HL-60 (cell line): ENCODE measurements around the gene PTPRM.

Experiments used
- CTCF ChIP-seq: IDR thresholded peaks from one replicate; pipeline ENCODE4 v1.5.1; 2011; ENCODE audit warnings: low read length, control low read depth, inconsistent platforms; ENCODE audit not compliant: insufficient read depth
- POLR2AphosphoS5 ChIP-seq: IDR thresholded peaks from 2 replicates; pipeline ENCODE4 v1.6.1; 2012; ENCODE audit warnings: low read depth
- SPI1 ChIP-seq: IDR thresholded peaks from 2 replicates; pipeline ENCODE4 v1.6.1; 2012; ENCODE audit warnings: low read depth, mild to moderate bottlenecking, borderline replicate concordance
- TF ChIP-seq, protein P1 (sequence below): IDR thresholded peaks from 2 replicates; pipeline ENCODE4 v1.6.1; 2012; ENCODE audit warnings: low read depth; ENCODE audit not compliant: insufficient replicate concordance

DNA sequence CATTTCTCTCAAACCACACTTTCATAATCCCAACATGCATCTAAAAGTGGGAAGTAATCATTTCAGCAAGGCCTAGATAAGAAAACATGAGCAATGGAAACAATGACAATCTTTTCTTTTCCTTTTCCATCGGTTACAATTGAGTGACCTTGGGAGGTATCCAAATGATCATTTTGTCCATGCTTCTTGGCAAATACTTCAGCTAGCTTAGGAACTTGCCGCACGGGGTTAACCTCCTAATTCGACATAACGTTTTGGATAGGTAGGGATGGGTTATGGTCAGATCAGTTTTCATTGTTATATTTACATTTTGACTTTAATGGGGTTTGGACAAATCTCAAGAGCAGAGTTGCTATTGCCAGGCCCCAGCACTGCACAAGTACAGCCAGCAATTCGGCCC is 4.6 kb upstream of the PTPRM start:
- TF ChIP-seq CTCF (no peak), POLR2AphosphoS5 (no peak), SPI1 (no peak)
- TF ChIP-seq, protein P1, sequence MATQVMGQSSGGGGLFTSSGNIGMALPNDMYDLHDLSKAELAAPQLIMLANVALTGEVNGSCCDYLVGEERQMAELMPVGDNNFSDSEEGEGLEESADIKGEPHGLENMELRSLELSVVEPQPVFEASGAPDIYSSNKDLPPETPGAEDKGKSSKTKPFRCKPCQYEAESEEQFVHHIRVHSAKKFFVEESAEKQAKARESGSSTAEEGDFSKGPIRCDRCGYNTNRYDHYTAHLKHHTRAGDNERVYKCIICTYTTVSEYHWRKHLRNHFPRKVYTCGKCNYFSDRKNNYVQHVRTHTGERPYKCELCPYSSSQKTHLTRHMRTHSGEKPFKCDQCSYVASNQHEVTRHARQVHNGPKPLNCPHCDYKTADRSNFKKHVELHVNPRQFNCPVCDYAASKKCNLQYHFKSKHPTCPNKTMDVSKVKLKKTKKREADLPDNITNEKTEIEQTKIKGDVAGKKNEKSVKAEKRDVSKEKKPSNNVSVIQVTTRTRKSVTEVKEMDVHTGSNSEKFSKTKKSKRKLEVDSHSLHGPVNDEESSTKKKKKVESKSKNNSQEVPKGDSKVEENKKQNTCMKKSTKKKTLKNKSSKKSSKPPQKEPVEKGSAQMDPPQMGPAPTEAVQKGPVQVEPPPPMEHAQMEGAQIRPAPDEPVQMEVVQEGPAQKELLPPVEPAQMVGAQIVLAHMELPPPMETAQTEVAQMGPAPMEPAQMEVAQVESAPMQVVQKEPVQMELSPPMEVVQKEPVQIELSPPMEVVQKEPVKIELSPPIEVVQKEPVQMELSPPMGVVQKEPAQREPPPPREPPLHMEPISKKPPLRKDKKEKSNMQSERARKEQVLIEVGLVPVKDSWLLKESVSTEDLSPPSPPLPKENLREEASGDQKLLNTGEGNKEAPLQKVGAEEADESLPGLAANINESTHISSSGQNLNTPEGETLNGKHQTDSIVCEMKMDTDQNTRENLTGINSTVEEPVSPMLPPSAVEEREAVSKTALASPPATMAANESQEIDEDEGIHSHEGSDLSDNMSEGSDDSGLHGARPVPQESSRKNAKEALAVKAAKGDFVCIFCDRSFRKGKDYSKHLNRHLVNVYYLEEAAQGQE: no peak
